ENCODE data around the gene TEKTIP1.
"Not testable (repeated sequence)": the region's sequence is repeated elsewhere in the genome, so short reads cannot be mapped to it uniquely, and the experiment has no call there.

TEKTIP1 gene

GRCh38 chr19:3508121-3508661 is 30.8 kb upstream of the TEKTIP1 start:
- not testable (repeated sequence) for DNase-seq

- DNase-seq = peak in 1 of 2 donors; percentile 16
These were observed 30.0 kb upstream of the TEKTIP1 start for GRCh38 chr19:3508771-3509535.

GRCh38 chr19:3509566-3509989 is 29.4 kb upstream of the TEKTIP1 start:
- DNase-seq = peak; percentile 38 to 55

- DNase-seq = no peak
These were observed 28.2 kb upstream of the TEKTIP1 start for GRCh38 chr19:3510727-3511126.

GRCh38 chr19:3511506-3512251 is 27.3 kb upstream of the TEKTIP1 start:
- DNase-seq = no peak

GRCh38 chr19:3512562-3513228 is 26.3 kb upstream of the TEKTIP1 start:
- no peak for DNase-seq

- no peak for DNase-seq
These were observed 25.5 kb upstream of the TEKTIP1 start for GRCh38 chr19:3513229-3514140.

GRCh38 chr19:3514930-3515329 is 24.0 kb upstream of the TEKTIP1 start:
- DNase-seq = no peak

- DNase-seq = no peak
These were observed 23.0 kb upstream of the TEKTIP1 start for GRCh38 chr19:3515891-3516422.

GRCh38 chr19:3516675-3517207 is 22.2 kb upstream of the TEKTIP1 start:
- DNase-seq = no peak

GRCh38 chr19:3517638-3518037 is 21.3 kb upstream of the TEKTIP1 start:
- DNase-seq = no peak

GRCh38 chr19:3518255-3518654 is 20.7 kb upstream of the TEKTIP1 start:
- no peak for DNase-seq

- no peak for DNase-seq
These were observed 20.3 kb upstream of the TEKTIP1 start for GRCh38 chr19:3518659-3519058.

GRCh38 chr19:3519126-3519525 is 19.8 kb upstream of the TEKTIP1 start:
- no peak for DNase-seq

- no peak for DNase-seq
These were observed 18.5 kb upstream of the TEKTIP1 start for GRCh38 chr19:3520166-3521103.

GRCh38 chr19:3521104-3521445 is 17.9 kb upstream of the TEKTIP1 start:
- no peak for DNase-seq

- DNase-seq = no peak
These were observed 16.3 kb upstream of the TEKTIP1 start for GRCh38 chr19:3522421-3523360.

GRCh38 chr19:3523361-3524077 is 15.5 kb upstream of the TEKTIP1 start:
- DNase-seq = no peak

All from stimulated activated CD4-positive, alpha-beta T cell treated with anti-CD3 and anti-CD28 coated beads, Interleukin-2, amount 100 ng/mL, for 24 hours (primary cell).